GM19463 (cell line): ENCODE measurements around the gene PLLP.
"Not testable (repeated sequence)": the region's sequence is repeated elsewhere in the genome, so short reads cannot be mapped to it uniquely, and the experiment has no call there.

Experiments
- ATAC-seq: cut with Tn5 transposase; IDR thresholded peaks from one replicate; pipeline ENCODE4 v1.9.1; 2021; ENCODE audit warnings: mild to moderate bottlenecking, moderate library complexity; ENCODE audit not compliant: unreplicated experiment

PLLP gene

GRCh38 chr16:57303021-57303909, 18.8 kb upstream of the PLLP start:
- ATAC-seq, result no peak

DNA sequence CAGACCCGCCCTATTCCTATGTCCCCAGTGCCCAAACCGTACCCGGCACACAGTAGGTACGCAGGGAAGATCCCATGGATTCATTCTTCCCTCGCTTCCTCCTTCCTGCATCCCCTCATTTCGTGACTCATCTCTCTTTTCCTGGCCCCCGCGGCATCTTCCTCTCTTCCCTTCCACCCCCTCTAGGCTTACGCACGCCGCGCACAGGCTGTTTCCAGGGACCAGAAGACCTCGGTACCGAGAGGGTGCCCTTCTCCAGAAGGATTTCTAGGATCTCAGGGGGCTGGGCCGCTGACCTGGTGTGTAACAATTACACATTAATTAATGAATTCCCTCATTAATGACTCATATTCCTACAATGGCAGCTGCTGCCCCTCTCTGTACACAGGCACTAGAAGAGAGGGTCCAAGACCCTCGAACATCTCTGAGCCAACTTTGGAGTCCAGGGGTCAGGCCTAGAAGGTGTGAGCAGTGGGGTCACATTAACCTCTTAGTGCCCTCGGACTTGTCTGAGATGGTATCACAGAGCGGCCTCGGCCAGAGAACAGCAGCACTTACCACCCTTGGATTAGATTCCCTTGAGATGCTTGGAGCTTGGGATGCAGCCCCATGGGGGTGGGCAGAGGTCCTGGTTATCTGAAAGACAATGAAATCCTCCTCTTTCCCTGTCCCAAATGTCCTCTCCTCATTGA, 16.8 kb upstream of the PLLP start:
- no peak for ATAC-seq

DNA sequence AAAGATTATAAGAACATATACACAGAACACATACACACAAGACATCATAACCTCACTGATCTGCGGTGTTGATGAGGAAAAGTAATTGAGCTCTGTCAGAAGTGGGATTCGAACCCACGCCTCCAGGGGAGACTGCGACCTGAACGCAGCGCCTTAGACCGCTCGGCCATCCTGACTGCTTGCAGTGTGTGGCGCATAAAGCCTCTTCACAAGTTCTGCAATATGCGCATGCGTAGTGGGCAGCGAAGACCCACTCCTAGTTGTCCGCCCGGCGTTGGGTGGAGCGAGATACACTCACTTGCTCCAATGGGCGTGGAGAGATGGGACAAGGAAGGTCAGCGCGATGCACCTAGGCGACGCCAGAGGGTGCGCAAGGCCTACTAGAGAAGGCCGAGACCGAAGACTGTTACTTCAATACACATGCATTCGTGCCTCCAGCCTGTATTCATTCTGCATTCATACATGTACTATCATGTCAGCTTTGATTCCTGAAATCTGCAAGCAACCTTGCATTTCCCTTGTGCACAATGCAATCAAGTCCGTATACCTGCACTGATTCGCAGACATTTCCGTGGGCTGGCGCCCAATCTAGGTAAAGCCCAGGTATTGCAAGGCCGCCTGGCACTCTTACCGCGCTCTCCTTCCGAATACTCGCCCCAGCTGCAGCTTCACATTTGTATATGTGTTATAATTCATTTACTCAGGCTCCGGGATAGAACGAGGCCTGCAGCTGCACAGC, 16.1 kb upstream of the PLLP start:
- peak; percentile 73 for ATAC-seq

DNA sequence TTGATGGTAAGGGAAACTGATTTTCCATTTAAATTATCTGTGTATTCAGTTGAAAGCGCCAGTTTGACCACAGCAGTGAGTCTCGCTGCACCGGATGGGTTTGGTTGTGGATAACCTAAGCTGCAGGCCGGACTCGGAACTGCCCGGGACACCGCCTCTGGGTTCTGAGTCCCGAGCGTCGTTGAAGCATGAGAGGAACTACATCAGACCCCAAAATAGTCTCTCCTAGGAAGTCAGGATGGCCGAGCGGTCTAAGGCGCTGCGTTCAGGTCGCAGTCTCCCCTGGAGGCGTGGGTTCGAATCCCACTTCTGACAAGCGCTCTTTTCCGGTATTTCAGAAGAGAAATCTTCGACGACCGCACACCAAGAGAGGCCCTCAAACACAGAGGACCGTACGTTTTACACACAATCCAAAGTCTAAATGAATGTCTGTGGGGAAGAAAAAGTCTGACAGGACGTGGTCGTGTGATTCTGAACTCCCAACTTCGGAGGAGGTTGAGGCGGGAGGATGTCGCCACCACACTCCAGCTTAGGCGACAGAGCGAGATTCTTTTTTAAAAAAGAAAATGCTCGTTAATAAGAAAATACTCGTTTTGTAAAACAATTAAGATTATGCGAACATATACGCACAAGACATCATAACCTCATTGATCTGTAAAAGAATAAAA, 15.4 kb upstream of the PLLP start:
- ATAC-seq, result peak; percentile 45

GRCh38 chr16:57299009-57299718, 14.7 kb upstream of the PLLP start:
- peak; percentile 10 for ATAC-seq

DNA sequence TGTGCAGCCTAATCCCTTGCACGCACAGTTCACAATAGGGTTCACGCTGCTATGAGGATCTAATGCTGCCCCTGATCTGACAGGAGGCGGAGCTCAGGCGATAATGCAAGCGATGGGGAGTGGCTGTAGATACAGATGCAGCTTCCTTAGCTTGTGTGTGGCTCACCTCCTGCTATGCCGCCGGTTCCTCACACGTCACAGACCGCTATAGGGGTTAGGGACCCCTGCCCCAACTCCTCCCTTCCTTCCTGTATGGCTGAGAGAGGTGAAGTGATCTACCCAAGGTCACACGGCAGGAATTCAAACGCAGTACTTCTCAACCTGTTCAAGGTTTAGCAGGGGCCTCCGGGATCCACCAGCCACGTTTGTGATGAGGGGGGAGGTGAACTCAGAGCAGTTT, 13.4 kb upstream of the PLLP start:
- ATAC-seq, result no peak

DNA sequence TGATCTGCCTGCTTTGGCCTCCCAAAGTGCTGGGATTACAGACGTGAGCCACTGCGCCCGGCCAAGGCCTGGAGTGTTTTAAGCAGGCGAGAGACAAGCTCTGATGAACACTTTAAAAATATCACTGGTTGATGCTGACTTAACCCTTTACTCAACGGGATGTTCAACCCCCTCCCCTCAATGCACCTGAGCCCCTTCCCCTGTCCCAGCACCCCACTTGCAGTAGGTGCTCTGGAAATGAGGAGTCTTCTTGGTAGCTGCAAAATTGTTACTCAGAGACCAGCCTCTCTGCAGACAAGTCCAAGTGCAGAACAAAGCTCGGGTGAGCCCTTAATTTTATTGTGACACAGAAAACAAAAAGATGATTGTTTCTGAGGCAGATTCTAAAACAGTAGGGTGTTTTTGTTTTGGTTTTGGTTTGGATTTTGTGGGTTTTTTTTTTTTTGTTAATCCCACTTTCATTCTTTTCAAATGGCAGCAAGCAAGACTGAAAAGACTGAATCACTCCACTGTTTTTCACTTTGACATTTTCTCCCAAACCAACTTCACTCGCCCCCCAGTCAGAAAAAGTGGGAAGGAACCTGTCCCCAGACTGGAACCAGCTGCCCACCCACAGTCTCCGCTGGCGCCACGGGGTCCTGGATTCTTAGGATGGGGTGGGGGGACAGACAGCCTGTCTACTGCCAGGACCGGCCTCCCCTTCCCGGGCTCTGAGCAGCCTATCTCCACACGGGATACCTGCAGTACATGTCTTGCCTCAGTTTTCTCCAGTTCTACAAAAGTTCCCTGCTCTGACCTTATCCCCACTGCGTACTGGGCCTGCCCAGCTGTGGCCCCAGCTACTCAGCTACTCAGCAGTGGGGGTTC, 5.2 kb upstream of the PLLP start:
- no peak for ATAC-seq

DNA sequence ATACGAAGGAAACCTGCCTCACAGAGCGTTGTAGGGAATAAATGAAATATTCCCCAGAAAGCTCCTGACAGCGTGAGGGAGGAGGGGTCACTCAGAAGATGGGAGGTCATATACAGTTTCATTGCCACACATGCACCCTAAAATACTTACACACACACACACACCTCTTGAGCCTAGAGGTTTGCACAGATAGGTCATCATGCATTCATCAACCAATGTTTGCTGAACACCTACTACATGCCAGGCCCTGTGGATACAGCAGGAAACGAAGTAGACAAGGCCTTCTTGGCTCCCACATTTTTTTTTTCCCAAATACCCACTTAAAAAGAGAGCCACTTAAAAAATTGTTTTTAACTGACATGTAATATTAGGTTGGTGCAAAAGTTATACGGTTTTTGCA, 907 bp upstream of the PLLP start:
- ATAC-seq, result no peak

DNA sequence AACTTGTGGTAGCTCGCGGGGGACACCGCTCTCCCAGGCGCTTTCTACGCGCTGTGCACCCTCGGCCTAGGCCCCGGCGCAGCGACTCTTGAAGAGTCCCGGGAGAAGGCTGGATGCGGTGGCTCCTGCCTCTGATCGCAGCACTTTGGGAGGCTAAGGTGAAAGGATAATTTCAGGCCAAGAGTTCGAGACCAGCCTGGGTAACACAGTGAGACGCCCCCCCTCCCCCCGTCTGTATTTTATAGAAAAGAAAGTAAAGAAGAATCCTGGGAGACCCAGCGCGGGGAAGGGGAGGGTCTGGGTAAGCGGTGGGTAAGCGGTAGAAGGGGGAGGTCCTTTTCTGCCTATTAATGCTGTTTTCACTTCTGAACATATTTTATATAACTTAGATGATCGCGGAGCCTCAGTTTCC, 486 bp upstream of the PLLP start:
- ATAC-seq, result no peak

DNA sequence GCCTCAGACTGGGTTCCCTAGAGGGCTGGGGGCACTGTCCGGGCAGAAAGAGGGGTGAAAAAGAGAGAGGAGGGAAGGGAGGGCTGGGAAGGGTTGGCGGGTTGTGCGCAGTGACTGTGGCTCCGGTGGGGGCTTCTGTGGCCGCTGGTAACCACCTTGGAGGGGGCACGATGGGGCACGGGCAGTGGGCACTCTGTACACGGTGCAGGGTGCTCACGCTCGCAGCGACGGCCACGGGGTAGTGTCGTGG, 588 bp downstream of the PLLP start:
- ATAC-seq, result no peak

GRCh38 chr16:57283214-57283958, 1.1 kb downstream of the PLLP start:
- ATAC-seq, result no peak

DNA sequence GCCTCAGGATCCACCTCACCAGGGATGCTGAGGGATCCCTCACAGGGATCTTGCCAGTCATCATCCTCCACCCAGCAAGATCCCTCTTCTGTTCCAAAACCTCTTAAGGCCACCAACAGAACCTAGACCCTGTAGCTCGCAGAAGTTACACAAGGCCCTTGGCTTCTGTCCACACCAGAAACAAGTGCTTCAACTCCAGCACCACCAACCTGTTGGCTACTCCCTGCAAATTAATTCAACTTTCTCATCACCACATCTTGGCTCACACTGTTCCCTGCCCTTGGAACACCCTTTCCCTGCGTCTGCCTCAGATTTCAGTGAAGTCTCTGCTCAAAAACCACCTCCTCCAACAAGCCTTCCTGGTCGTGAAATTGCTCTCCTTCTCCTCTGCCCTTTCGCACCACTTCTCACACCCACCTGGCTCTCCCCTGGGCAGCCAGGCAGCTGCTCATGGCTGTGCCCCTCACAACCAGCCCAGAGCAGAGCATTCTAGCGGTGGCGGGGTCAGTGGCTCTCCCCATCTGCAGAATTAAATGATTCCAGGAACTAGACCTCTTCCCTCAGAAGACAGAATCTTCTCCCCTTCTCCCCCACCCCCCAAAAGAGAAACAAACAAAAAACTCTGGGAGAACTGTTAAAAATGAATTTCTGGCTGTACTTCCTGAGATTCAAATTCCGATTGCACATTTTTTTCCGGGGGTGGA, 1.8 kb downstream of the PLLP start:
- no peak for ATAC-seq

GRCh38 chr16:57281791-57282190, 2.7 kb downstream of the PLLP start:
- no peak for ATAC-seq

DNA sequence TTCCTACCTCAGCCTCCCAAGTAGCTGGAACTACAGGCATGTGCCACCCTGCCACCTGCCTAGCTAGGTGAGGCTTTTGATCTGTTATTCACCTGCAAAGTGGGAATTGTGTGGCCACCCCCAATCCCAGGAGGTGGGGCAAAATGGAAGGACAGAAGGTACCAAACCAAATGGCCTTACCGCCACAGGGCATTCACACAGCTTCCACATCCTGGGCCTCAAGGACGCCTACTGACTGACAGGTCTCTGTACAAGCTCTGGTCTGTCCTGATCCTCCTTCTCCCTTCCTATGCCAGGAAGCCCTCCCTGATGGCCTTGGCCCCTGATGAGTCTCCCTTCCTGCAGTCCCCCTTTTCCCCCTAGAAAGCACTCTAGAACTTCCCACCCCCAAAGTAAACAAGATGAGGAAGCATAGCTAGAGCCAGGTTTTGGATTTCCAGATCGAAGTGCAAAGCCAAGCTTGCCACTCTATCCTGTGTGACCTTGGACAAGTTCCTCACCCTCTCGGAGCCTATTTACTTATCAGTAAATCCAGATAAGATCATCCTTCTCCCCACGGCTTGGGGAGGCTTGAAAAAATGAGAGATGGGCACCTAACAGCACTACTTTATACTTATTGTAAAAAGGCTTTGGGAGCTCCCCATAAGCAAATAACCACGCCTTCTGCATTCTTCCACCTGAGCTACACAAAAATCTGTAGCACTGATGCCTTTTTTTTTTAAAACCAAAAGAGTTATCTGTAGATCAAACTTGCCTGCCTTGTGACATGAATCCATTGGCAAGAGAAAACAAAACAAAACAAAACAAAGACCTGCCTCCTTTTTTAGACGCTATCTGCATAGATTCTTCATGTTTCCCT, 4.5 kb downstream of the PLLP start:
- ATAC-seq, result no peak

- ATAC-seq, result no peak
Measured at GRCh38 chr16:57278494-57278893, 6.0 kb downstream of the PLLP start.

GRCh38 chr16:57277586-57277985, 6.9 kb downstream of the PLLP start:
- no peak for ATAC-seq

- ATAC-seq, result no peak
Measured at GRCh38 chr16:57276596-57276995, 7.9 kb downstream of the PLLP start.

DNA sequence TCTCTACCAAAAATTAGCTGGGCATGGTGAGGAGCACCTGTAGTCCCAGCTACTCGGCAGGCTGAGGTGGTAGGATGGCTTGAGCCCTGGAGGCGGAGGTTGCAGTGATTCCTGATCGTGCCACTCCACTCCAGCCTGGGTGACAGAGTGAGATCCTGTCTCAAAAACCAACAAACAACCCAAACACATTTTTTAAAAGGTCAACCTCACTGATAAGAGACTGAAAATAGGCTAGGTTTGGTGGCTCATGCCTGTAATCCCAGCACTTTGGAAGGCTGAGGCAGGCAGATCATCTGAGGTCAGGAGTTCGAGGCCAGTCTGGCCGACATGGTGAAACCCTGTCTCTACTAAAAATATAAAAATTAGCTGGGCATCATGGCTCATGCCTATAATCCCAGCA, 8.5 kb downstream of the PLLP start:
- not testable (repeated sequence) for ATAC-seq
